Omental fat pad (tissue), 4 donors: ENCODE data around the gene CNPY4. TPM values are rescaled to one million over a fixed set of nuclear protein-coding genes. Genes with fewer than 3 reads are reported as not detected.

Experiments used
- ATAC-seq: fragments of 150-250 bp; one replicate; pipeline ENCODE4 v1.9.1; 2016; ENCODE audit warnings: mild to moderate bottlenecking, moderate library complexity; ENCODE audit not compliant: low FRiP score
- DNase-seq: peaks from one replicate; pipeline ENCODE4 v3.0.0-alpha.2; 2019; ENCODE audit warnings: low spot score
- total RNA-seq, 4 donors: library from RNA; depleted of rRNA; stranded (reverse); fragments of >200 nt; gene quantifications; one replicate each; pipeline ENCODE4 v1.1.0, GENCODE V29; 2016
- TF ChIP-seq, protein P1 (sequence below), 3 donors: fragments of 450-650 bp; IDR thresholded peaks; one replicate each; pipeline ENCODE4 v1.5.1; 2016 to 2017; ENCODE audit warnings: antibody characterized with exemption in 3 of 3, mild to moderate bottlenecking in 3 of 3, moderate library complexity in 2 of 3

Gene CNPY4
- total RNA-seq, 4 donors from 2014 or later = 5.8 to 18.6 (median 9.6) TPM

- TF ChIP-seq, protein P1, sequence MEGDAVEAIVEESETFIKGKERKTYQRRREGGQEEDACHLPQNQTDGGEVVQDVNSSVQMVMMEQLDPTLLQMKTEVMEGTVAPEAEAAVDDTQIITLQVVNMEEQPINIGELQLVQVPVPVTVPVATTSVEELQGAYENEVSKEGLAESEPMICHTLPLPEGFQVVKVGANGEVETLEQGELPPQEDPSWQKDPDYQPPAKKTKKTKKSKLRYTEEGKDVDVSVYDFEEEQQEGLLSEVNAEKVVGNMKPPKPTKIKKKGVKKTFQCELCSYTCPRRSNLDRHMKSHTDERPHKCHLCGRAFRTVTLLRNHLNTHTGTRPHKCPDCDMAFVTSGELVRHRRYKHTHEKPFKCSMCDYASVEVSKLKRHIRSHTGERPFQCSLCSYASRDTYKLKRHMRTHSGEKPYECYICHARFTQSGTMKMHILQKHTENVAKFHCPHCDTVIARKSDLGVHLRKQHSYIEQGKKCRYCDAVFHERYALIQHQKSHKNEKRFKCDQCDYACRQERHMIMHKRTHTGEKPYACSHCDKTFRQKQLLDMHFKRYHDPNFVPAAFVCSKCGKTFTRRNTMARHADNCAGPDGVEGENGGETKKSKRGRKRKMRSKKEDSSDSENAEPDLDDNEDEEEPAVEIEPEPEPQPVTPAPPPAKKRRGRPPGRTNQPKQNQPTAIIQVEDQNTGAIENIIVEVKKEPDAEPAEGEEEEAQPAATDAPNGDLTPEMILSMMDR (IDR thresholded peaks at IDR 0.05) = no peak
- no peak for ATAC-seq
- no peak for DNase-seq
Measured at GRCh38 chr7:100091411-100092181, 27.8 kb upstream of the CNPY4 start.

GRCh38 chr7:100093054-100093453 lies 26.4 kb upstream of the CNPY4 start:
- ATAC-seq = no peak
- DNase-seq = no peak
- TF ChIP-seq, protein P1 (IDR thresholded peaks at IDR 0.05) = no peak

DNA sequence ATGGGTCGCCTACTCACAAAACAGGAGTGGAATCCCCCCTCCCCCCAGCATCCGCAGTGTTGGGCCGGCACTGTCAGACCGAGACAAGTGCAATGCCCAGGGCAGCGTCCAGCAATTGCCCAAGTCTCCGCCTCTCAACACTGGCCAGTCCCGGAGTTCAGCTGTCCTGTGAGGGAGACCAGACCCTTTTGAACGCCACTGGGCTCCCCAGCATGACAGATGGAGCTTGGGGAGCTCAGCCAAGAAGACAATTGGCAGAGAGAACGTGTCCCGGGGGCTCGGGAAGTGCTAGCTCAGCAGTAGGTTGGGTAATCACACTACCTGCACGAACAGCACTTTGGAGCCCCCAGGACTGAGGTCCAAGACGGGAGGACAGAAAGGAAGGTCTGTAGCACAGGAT lies 25.9 kb upstream of the CNPY4 start:
- no peak for DNase-seq
- TF ChIP-seq, protein P1 (IDR thresholded peaks at IDR 0.05) = no peak
- ATAC-seq = no peak

GRCh38 chr7:100093925-100094486 lies 25.4 kb upstream of the CNPY4 start:
- no peak for DNase-seq
- ATAC-seq = no peak
- TF ChIP-seq, protein P1 (IDR thresholded peaks at IDR 0.05) = no peak

GRCh38 chr7:100095289-100095688 lies 24.1 kb upstream of the CNPY4 start:
- no peak for DNase-seq
- TF ChIP-seq, protein P1 (IDR thresholded peaks at IDR 0.05) = no peak
- no peak for ATAC-seq

- DNase-seq (no peak), ATAC-seq (no peak)
- TF ChIP-seq, protein P1 (IDR thresholded peaks at IDR 0.05) = no peak
Measured at GRCh38 chr7:100095704-100096103, 23.7 kb upstream of the CNPY4 start.

- TF ChIP-seq, protein P1 (IDR thresholded peaks at IDR 0.05) = no peak
- DNase-seq = no peak
- no peak for ATAC-seq
Measured at GRCh38 chr7:100098913-100099312, 20.5 kb upstream of the CNPY4 start.
